ENCODE results near the gene TMEM167A. TPM values are rescaled to one million over a fixed set of nuclear protein-coding genes. Genes with fewer than 3 reads are reported as not detected.

Gene TMEM167A
- total and polyA plus RNA-seq, 2 donors (not counting 1 experiment from before 2014, with no cell fraction given) = 9.2 to 41.2 TPM

GRCh38 chr5:83099445-83099844, 22.3 kb upstream of the TMEM167A start:
- Histone ChIP-seq H3K36me3 (replicated peaks in 1 of 2; ENCODE audit: control extremely low read depth in 1 of 2, control insufficient read depth in 1 of 2, extremely low read depth in 1 of 2, insufficient read depth in 2 of 2, low read length in 1 of 2) (no peaks in the 10 kb centered on the region), H3K9me3 (ENCODE audit: control extremely low read depth in 1 of 3, control insufficient read depth in 2 of 3, insufficient read depth in 1 of 3, low read length in 2 of 3) (peaks cover 0 to 3% (median 0%) of the 10 kb centered on the region in 3 donors), H3K27me3 (replicated peaks in 1 of 4; ENCODE audit: control extremely low read depth in 1 of 4, control insufficient read depth in 3 of 4, insufficient read depth in 4 of 4, low read length in 3 of 4) (no peaks in the 10 kb centered on the region), H3K27ac (ENCODE audit: low read length in 2 of 2) (no peak overlapping the region), H3K79me2 (ENCODE audit: control insufficient read depth, insufficient read depth, low read length) (peaks cover 23% of the 10 kb centered on the region), H3K4me3 (ENCODE audit: control extremely low read depth in 1 of 5, extremely low read depth in 1 of 5, insufficient read depth in 1 of 5, low read depth in 2 of 5, low read length in 4 of 5) (no peak overlapping the region), H3K4me2 (replicated peaks; ENCODE audit: low read depth, low read length, poor library complexity, severe bottlenecking) (no peak overlapping the region), H4K20me1 (ENCODE audit: control insufficient read depth, insufficient read depth, low read length, poor library complexity, severe bottlenecking) (no peaks in the 10 kb centered on the region), H2AFZ (ENCODE audit: insufficient read depth, low read depth, low read length, poor library complexity, severe bottlenecking) (no peak overlapping the region), H3K4me1 (ENCODE audit: control insufficient read depth in 2 of 2, insufficient read depth in 2 of 2, low read length in 2 of 2) (no peaks in the 10 kb centered on the region), H3K9ac (ENCODE audit: low read length) (no peak overlapping the region)
- no peak overlapping the region for H3K4me3 Mint-ChIP-seq
- ATAC-seq (ENCODE audit: low read depth) (no peak), DNase-seq (no peak)
- no peaks in the 10 kb centered on the region for H3K27me3 Mint-ChIP-seq
- no peak for TF ChIP-seq EZH2 (IDR thresholded peaks at IDR 0.05; ENCODE audit: borderline replicate concordance, insufficient read depth, low read depth, low read length, poor library complexity, severe bottlenecking)
- TF ChIP-seq CTCF (IDR thresholded peaks at IDR 0.05) = no peak
- intact Hi-C loops (cut with micrococcal nuclease) = no loop called here
- ChIA-PET CTCF (interaction anchor here (1.2 kb wide), 1 partner anchor 12 kb away, joined by 3 read pairs; no protein-coding TSS in a partner anchor), POLR2A (no interaction called here)
- H3K9me3 Mint-ChIP-seq (ENCODE audit: insufficient read depth) = no peaks in the 10 kb centered on the region
- H3K4me1 Mint-ChIP-seq = peaks cover 4% of the 10 kb centered on the region
- WGBS (ENCODE audit: insufficient coverage) = 100% methylated on average over 1 of the region's 1 CpG
- H3K27ac Mint-ChIP-seq = no peak overlapping the region

- peaks cover 0 to 3% (median under 1%) of the 10 kb centered on the region in 3 donors for H3K9me3 ChIP-seq (ENCODE audit: control extremely low read depth in 1 of 3, control insufficient read depth in 2 of 3, insufficient read depth in 1 of 3, low read length in 2 of 3)
- no peaks in the 10 kb centered on the region for H3K27me3 ChIP-seq (replicated peaks in 1 of 4; ENCODE audit: control extremely low read depth in 1 of 4, control insufficient read depth in 3 of 4, insufficient read depth in 4 of 4, low read length in 3 of 4)
- H3K36me3 ChIP-seq (replicated peaks in 1 of 2; ENCODE audit: control extremely low read depth in 1 of 2, control insufficient read depth in 1 of 2, extremely low read depth in 1 of 2, insufficient read depth in 2 of 2, low read length in 1 of 2) = no peaks in the 10 kb centered on the region
- H3K27me3 Mint-ChIP-seq = no peaks in the 10 kb centered on the region
- ChIA-PET POLR2A (no interaction called here), CTCF (interaction anchor here (1.2 kb wide), 1 partner anchor 12 kb away, joined by 3 read pairs; no protein-coding TSS in a partner anchor)
- no peak overlapping the region for H3K4me3 ChIP-seq (ENCODE audit: control extremely low read depth in 1 of 5, extremely low read depth in 1 of 5, insufficient read depth in 1 of 5, low read depth in 2 of 5, low read length in 4 of 5)
- no peaks in the 10 kb centered on the region for H3K4me1 ChIP-seq (ENCODE audit: control insufficient read depth in 2 of 2, insufficient read depth in 2 of 2, low read length in 2 of 2)
- no peaks in the 10 kb centered on the region for H4K20me1 ChIP-seq (ENCODE audit: control insufficient read depth, insufficient read depth, low read length, poor library complexity, severe bottlenecking)
- H3K79me2 ChIP-seq (ENCODE audit: control insufficient read depth, insufficient read depth, low read length) = peaks cover 23% of the 10 kb centered on the region
- H3K27ac ChIP-seq (ENCODE audit: low read length in 2 of 2) = no peak overlapping the region
- no peak for ATAC-seq (ENCODE audit: low read depth)
- H3K4me1 Mint-ChIP-seq = peaks cover 4% of the 10 kb centered on the region
- H3K9me3 Mint-ChIP-seq (ENCODE audit: insufficient read depth) = no peaks in the 10 kb centered on the region
- no peak overlapping the region for H3K4me2 ChIP-seq (replicated peaks; ENCODE audit: low read depth, low read length, poor library complexity, severe bottlenecking)
- no peak for DNase-seq
- no peak overlapping the region for H3K4me3 Mint-ChIP-seq
- H3K27ac Mint-ChIP-seq = no peak overlapping the region
- H2AFZ ChIP-seq (ENCODE audit: insufficient read depth, low read depth, low read length, poor library complexity, severe bottlenecking) = no peak overlapping the region
- intact Hi-C loops (cut with micrococcal nuclease) = no loop called here
- H3K9ac ChIP-seq (ENCODE audit: low read length) = no peak overlapping the region
- no peak for TF ChIP-seq CTCF (IDR thresholded peaks at IDR 0.05)
Measured at GRCh38 chr5:83099001-83099400, 21.8 kb upstream of the TMEM167A start.
